ENCODE data around the gene WDR37.

- TF ChIP-seq CTCF (IDR thresholded peaks at IDR 0.05), result no peak
- no peak for TF ChIP-seq POLR2A (IDR thresholded peaks at IDR 0.05)
Measured at GRCh38 chr10:1115607-1115955, 59.4 kb downstream of the WDR37 start.

Data from uterus (tissue), 2 donors.